Umbilical cord (tissue), 2 donors: Measurements from ENCODE around the gene SPATA17. TPM values are rescaled to one million over a fixed set of nuclear protein-coding genes. Genes with fewer than 3 reads are reported as not detected.

Source experiments
- DNase-seq: peaks from one replicate; pipeline ENCODE4 v3.0.0-alpha.2; 2015; ENCODE audit warnings: low spot score
- total RNA-seq: library from RNA; depleted of rRNA; stranded (reverse); fragments of >200 nt; gene quantifications from one replicate; pipeline ENCODE4 v1.2.3, GENCODE V29; 2014; ENCODE audit warnings: low replicate concordance; ENCODE audit not compliant: insufficient read depth

Gene SPATA17
- total RNA-seq, 1 donor from 2014 or later: 20.9 TPM

DNA sequence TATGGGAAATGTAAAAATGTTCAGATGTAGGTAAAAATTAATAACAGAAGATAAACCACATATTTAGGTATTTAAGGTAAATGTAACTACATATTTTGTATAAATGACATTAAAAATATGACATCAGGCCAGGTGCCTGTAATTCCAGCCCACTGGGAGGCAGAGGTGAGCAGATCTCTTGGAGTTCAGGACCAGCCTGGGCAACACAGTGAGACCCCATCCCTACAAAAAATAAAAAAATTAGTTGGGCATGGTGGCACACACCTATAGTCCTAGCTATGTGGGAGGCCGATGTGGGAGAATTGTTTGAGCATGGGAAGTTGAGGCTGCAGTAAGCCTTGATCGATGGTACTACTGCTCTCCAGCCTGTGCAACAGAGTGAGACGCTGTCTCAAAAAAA lies 216.5 kb downstream of the SPATA17 start:
- no peak for DNase-seq

DNA sequence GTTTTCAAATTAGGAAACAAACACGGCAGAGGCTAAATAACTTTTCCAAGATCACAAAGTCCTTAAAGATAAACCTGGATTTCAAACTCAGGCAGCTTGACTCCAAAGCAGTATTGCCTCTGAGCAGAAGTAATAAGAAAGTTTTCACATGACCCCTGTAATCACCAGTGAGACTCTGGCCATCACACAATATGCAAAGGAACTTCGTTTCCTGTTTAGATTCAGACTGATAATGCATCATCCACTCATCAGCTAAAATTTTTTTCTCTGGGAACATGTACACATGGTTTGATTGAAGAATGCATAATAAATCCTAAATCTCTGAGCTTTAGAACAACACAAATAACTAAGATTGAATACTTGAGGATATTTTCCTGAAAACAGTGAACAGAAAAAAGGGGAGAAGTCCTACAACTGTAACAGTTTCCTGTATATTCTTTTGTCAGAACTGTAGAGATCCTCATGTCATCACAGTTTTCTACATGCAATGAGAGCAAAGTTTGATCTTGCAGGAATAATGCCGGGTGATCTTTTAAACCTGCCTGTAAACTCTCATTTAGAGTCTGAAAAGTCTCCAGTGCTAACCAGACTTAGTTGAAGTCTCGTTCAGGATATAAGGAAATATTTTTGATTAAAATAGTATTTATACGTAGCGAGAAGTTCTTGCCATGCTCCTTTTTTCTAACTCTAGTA lies 225.3 kb downstream of the SPATA17 start:
- peak; percentile 93 for DNase-seq

DNA sequence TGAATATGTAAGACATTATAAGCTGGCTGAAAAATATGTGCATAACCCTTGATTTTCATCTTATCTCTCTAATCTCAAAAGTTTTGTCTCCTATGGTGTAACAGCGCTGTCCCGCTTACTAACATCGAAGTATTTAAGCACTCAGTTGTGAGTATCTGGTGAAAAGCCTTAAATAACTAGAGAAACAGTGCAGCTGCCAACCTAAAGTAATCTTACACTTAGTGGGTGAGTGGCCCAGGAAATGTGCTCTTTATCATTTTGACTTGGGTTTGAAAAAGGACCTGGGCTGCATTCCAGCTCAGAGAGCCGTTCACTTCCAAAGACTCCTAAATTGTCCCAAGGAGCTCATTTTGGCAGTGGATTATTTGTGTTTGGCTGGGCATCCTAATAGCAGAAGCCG lies 225.9 kb downstream of the SPATA17 start:
- peak; percentile 93 for DNase-seq

DNA sequence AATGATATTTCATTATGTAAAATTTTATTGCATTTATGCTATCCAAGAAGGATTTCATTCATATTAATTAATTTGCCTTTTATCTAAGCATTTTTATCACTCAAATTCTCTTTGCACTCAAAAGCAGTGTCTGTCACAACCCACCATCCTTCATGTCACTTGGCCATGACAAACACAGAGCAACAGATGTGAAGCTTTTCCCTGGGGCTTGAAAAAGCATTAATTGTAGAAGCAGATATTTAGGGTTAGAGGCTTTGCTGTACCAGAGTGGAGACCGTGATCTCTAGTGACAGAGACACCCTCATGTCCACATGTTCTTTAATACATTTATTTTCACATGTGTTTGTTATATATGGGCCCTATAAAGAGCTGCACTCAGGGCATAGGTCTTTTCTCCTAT lies 230.5 kb downstream of the SPATA17 start:
- no peak for DNase-seq

DNA sequence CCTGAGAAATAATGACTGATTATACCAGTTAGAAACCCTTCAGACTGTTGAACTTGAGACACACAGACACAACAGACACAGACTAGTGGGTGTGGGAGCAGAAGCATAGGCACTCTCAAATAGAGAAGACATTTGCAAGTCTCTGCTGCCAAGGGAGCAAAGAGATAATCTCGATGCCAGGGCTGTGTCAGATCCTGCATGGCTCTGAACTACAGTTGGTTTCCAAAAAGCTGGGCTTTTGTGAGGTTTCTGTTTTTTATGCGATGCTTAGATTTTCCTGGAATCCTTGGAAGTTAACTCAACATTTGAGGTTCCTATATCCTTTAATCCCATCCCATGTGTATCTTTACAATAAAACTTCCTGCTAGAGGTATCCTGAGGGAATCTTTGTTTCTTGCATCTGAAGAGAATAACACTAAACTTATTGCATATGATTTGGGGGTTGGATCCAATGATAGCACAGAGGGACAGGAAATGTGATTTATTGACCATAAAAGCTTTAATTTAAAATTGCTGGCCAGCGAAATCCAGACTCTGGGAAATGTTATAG lies 236.4 kb downstream of the SPATA17 start:
- peak; percentile 67 for DNase-seq

DNA sequence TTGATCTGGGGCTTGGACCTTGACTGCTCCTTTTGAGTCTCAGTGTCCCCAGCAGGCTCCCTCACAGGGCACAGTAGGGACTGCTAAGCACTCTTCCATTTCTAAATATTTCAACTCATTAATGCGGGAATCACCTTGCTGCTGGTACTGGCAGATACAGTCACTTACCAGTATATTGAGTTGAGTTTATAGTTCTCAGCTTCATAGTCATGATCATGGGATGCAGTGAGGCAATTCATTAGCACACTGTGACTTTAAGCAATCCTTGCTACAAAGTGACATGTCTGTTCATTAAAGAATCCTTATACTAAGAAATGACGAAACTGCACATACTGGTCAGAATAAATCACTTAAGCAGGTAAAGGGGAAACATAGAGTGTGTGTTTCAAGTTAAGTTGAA lies 240.8 kb downstream of the SPATA17 start:
- DNase-seq: no peak

DNA sequence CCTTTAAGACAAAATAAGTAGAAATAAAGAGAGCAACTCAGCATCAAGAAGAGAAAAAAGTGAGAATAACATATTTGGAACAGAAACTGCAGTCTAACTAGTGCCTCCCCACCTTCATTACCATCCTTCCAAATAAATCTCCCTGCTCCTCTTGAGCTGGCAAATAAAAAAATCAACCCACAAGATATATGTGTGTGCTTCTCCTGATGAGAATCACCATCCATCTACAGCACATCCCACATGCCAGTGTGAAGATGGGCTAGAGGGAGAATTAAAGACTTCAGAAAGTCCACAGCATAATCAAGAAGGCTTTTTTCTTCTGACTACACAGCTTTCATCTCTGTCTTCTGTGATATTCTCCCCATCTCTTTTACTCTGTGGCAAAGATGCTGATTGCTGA lies 244.1 kb downstream of the SPATA17 start:
- DNase-seq: no peak

DNA sequence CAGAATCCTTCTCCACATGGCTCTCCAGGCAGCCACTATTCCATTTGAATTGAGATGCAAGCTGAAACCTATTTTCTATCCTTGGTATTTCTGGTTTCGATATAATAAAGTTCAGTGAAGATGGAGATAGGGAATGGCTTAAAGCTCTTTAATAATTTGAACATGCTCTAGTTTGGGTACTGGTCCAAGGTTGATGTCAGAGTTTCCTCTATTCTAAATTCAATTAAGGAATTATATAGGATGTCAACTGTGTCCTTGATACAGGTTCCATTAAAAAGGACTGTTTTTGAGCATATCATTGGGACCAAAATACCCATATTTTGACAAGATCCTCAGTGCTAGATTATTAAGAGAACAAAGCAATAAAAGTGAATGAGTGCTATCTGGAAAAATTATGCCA lies 245.3 kb downstream of the SPATA17 start:
- DNase-seq: peak; percentile 31

DNA sequence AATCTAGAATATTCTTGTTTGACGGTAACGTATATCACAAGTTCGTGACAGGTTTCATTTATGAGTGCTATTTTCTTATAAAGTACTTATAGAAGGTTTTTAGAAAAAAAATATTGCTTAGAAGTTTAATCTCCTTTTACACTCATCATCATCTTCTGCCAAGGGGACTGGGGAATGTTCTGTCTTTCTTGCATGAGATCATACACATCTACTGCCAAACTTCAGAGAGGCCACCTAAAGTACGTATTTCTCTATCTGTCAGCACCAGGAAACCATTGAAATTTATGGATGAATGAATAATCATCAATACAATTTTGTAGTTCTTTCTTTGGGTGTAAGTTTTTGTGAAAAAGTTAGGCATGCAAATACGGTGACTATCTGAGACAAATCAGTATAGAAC lies 245.8 kb downstream of the SPATA17 start:
- DNase-seq: peak; percentile 81

DNA sequence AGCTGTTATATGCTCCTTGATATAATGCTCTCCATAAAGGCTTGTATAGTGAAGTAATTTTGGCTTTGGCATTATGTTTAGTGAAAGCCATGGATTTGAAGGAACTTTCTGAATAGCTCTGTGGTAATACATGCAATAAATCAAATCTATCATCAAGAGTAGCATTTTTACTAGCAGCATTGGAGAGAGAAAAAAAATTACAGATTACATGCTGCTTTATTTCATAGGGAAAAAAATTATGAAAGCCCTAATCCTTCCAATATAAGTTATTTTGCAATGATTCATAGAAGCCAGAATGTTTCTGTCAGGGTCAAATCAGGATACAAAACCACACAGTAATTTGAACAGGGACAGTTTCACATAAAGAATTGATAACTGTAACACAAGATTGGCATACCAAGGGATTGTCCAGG lies 250.0 kb downstream of the SPATA17 start:
- peak; percentile 92 for DNase-seq

DNA sequence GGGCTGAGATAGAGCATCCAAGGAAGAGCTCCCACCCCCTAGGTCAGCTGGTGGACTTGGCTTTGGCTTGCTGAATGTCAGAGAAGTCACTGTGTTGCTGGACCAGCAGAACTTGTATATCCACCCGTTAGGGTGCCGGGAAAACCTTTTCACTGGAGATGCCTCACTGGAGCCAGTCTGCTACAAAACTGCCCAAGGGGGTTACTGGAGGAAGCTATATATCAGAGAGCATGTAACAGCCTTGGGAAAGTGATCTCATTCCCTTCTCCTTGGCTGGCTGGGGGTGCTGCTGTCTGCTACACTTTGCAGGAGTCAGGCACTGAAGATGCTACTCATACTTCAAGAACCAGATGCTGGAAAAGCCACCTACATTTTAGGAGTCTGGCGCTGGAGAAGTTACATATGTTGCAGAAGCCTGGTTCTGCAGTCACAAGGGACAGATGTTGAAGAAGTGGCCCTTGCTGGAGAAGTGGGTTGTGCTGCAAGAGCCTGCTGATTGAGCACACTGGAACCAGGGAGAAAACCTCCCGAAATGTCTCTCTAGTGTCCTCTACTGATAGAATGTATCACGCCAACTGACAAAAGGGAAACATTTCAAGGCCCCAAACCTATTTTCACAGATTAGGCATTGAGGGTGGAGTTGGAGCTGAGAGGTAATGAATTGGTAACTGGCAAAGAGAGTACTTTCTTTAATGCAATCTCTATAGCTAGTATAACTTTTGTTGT lies 250.6 kb downstream of the SPATA17 start:
- DNase-seq: no peak

DNA sequence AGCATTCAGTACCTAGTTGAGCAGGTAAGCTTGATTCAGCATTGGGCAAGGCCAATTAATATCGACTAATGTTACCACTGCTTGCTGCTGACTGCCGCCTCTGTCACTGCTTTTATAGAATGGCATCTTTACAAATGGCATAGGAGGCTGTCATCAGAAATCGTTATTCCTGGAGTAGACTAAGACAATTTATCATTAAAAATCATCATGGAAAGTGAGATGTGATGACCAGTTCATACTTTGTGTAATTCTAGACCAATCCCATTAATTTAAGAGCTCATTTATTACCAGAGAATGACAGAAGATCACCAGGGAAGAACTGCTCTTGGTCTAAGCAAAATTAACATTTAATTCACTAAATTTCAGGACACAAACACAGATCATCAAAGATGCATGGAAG lies 254.0 kb downstream of the SPATA17 start:
- no peak for DNase-seq

DNA sequence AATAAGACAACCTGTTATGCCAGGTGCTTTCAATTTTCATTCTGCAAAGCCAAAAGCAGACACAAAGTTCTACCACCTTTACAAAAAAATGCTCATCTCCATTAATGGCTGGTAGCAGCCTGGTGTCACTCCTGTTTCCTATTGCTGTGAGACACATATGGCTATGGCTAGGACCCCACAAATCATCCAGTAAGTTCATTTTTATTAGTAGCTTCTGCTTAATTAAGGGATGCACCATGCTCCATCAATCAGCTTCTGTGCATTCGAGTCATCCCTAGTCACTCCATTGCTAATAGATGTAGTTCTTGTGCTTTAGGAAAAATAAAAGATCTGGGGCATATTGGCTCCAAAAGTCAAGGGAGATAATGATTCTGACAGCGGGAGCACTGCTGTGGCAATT lies 257.2 kb downstream of the SPATA17 start:
- no peak for DNase-seq

DNA sequence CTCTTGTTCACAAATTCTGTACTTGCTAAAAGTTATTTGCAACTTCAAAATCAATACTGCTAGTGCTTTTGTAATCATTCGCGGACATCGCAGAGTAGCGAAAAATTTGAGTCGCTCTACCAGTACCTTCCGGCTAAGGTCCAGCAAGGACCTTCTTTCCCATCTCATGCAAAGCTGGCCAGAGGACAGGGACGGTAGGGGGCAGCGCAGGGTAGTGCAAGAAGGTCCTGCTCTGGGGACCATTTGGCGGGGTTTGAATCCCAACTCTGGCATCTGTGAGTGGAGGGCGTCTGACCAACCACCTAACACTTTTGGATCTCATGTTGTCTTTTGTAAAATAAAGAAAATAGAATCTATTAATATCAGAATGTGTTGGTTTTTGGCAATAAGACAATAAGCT lies 258.3 kb downstream of the SPATA17 start:
- DNase-seq: no peak

DNA sequence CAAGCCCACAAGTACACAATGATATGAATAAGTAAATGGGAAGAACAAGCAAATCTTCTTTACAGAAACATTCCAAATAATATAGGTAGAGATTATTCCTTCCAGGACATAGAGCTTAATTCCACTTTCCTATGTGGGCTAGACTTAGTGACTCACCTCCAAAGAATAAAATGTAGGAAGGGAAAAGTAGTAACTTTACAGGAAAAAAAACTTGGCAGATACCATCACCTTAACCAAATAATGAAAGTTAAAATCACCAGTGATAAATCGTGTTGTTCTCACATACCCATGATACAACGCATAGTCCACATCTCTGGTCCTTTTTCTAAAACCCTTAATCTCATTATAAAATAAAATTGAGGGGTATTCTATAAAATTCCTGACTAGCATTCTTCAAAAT lies 260.8 kb downstream of the SPATA17 start:
- no peak for DNase-seq

DNA sequence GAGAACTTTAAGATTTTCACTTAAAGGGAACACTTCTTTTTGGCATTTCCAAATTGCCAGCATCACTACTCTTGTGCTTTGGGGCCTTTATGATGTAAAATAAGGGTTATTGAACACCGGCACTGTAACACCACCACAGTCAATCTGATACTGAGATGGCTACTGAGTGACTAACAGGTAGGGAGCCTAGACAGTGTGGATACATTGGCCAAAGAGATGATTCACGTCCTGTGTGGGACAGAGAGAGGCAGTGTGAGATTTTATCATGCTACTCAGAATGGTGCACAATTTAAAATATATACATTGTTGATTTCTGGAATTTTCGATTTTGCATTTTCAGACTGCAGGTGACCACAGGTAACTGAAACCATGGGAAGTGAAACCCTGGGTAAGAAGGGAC lies 261.6 kb downstream of the SPATA17 start:
- no peak for DNase-seq

DNA sequence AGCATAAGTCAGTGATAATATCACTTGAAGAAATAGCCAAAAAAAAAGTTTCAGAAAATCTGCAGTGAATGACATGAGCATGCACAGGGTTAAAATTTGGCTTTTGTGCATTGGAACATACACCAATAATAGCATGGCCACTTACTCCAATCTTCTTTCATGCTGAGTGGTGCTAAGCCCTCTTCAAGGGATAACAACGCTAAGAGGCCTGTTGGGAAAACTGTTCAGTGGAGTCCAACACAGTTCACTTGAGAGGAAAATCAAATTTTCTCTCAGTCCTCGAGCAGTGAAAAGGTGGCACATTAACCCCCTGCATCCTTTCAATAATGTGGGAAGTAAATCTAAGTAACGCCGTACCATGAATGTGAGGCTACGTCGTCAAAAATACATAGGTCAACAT lies 264.7 kb downstream of the SPATA17 start:
- DNase-seq: no peak

DNA sequence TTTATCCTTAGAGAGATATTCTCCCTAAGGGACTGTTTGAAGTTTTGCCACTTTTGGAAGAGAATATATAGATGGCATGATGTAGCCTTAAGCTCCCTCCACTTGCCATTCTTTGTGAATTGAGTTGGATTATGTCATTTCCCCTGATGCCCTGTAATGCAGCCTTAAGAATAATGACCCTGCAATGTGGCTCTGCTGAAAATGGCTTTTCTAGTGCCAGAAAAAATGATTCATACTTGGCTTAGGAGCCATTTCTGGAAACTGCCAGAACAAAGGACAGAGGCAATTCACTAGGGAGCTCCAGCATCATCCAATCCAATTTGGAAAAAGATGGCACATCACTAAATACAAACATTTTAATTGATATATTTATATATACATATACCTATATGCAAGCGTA lies 265.3 kb downstream of the SPATA17 start:
- peak; percentile 14 for DNase-seq

DNA sequence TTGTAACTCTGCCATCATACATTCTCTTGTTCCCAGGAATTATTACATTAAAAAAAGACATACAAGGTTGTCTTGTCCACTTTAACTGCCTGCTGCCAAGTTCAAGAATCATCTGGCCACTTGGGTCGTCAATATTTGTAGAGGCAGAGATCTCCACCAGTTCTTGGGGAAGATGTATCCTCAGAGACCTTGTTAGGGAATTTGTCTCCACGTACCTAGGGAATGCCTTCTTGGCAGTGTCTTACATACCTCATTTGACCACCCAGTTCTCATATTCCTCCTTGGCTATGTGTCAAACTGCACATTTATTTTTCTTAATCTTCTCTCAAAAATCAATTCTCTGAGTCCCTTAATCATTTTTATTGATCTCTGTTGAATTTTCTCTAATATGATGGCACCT lies 266.0 kb downstream of the SPATA17 start:
- no peak for DNase-seq

DNA sequence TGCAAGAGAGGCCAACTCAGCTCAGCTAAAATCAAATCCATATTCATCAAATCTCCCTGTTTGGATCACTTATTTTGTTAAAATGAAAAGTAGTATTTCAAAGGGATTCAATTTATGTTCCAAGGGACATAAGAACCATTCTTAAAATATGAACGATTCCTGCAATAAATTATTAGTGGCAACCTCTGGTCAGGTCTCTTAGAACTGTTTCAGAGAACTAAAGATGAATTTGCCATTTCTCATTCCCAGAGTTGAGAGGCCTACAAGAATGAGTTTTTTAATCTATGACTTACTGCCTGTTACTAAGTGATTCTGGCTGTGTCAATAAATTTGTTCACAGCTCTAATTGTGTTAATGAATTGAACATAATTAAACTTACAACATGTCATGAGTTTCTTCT lies 268.5 kb downstream of the SPATA17 start:
- DNase-seq: no peak

DNA sequence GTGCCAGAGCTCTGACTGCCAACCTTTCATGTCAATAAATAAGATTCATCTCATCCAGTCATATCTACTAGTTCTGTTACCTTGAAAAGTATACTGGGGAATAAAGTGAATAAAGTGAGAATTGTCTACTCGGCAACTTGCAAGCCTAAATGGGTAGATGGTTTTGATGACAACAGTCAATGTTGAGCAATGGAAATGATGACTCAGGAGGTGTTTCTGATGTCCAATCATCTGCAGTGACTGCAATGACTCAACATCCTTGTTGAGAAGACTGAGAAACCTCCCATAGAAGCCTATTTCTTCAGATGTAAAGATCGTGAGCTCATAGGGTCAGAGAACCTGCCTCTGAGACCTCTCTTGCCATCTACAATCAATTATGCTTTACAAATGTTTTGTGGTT lies 276.4 kb downstream of the SPATA17 start:
- no peak for DNase-seq

DNA sequence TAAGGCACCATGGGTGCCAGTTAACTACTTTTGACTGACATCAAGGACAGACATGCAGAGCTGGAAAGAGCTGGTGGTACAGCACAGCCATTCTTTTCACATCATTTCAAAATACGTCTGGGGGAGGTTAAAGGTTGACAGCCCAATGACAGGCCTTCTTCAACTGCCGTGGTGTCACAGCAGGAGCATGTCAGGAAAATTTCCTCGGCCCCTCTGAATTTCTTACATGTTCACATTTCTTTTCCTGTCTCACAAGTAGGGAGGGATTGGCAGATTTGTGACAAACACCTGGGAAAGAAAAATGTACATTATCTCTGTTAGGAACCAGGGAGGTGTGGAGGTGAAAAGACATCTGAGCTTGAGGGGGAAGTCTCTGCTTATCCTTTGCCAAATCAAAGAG lies 279.1 kb downstream of the SPATA17 start:
- DNase-seq: no peak

DNA sequence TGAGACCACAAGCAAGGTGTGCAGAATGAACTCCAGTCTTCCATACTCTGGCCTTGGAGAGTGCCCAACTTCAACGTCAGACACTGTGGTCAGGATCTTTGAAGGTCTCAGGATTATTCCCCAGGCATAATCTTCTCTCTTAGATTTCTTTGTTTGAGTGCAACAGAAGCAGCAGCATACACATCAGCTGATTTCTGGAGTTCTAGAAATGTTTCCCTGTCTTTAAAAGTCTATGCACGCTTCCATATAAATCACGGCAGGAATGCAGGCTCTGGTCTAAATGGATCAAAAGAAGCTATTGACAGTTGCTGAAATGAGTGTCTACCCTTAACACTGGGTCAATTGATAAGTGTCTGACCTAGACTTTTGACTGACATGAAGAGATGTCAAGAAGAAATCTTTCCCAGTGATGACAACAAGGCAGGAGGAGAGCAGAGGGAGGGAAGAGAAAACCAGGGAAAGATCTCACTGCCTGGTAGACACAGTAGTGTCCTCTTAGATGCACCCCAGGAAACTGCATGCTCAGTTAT lies 279.7 kb downstream of the SPATA17 start:
- no peak for DNase-seq
